D341Med (cell line): ENCODE data around the gene NBEAL2.

Experiments
- DNase-seq: peaks from one replicate; pipeline ENCODE4 v3.0.0; 2012; ENCODE audit warnings: low spot score

Gene NBEAL2

DNA sequence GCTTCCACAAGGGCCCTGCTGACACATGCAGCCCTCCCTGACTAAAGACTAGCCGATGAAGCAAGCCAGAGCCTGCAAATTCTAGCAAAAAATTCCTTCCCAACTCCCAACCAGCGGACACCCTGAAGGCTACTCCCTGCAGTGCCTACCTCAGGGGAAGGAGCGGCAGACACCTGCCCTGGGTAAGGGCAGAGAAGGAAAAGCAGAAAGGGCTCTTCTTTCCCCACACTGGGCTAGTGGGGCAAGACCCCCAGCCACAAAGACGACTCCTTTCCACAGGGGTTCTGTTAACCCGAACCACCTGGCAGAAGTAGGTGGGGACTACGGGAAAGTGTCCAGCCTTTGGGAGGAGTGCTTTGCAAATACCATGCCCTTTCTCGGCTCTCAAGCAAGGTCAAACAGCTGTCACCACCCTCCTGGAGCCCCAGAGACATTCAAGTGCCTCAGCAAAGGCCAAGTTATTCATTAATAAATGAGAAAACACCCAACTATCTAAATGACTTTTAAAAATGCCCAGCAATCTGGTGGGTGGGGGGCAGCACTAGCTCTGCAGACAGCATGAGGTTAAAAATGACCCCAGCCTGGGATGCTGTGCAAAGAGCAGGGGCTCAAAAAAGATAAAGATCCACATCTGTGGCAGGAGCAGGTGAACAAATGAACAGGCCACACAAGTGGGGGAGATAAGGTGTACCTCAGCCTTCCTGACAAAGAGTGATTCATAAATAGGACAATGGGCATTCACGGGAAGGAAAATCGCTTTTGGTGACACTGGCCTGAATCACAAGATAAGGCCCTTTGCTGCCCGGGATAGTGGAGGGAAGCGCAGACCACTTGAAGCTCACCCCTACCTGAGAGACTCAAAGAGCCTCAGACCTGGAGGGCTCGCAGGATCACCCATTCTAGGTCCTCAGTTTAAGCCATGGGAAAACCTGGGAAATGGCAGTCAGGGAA lies 36.0 kb upstream of the NBEAL2 start:
- no peak for DNase-seq

DNA sequence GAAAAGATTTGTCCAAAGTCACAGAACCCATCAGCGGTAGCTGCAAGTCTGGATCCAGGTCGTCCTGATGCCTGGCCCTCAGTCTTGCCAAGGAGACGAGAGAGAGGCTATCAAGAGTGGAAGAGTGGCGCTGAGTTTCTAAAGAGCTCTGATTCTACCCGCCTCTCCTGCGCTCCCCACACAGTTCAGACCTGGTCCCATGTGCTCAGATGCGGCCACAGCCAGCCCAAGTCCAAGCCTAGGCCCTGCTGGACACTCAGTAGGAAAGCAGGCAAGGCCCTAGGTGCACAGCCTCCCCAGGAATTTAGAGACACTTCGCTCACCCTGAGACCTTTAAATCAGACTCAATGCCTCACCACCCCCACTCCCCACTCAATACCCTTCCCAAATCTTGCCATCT lies 35.3 kb upstream of the NBEAL2 start:
- DNase-seq, result no peak

DNA sequence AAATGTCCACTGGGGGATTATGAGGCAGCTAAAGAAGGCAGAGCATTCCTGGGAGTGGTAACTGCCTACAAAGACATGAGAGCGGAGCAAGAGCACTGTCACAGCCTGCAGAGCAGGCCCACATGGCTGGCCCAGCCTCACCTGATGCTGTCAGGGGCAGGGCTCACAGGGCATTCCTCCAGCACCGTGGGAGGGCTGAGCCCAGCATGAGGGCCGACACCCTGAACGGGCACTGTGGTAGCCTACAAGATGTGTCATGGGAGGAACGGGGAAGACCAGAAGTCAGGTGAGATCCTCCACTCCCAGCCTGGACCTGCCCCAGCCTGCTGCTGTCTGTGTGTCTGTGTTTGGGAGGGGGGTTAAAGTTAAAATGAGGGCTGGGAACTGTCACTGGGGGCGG lies 33.0 kb upstream of the NBEAL2 start:
- DNase-seq, result no peak

DNA sequence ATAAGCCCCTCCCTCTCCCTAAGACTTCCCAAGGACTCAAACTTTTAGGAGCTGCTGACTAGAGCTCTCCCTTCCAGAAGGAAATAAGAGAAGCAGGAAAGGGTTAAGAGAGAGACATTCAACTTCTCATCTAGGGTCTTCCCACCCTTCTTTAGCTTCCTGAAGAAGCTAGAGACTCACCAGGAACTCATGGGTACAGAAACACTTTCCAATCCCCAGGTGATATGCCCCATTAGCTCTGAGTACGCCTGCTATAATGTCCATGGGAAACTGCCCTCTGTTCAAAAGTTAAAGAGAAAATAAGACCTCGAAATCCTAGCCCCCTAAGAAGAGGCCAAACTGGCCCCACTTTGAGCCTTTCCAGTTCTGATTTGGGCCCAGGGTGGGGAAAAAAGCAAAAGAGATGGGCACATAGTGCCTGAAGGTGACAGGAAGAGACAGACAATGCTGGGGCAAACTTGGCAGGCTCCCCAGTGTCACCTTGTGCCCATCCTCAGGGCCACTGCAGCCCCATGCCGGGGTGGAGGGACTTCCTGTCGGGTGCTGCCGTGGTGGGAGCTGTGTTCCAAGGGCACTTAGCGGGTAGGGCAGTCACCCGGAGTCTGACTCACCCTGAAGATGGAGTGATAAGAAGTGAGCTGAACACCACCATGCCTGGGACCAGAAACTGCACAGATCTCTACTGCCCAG lies 32.5 kb upstream of the NBEAL2 start:
- DNase-seq, result no peak

DNA sequence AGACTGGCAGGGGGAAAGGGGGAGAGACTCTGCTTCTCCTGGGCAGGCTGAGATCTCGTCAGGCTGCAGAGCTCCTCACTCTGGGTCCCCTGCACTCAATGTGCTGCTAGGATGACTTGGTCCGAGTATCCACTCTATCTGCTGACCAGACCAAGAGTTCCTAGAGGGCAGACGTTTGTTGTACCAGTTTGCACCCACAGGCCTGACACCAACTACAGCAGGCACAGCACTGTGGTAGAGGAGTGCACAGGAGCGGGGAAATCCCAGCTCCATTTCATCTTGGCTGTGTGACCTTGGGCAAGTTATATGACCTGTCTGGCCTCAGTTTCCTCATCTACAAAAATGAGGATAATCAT lies 31.9 kb upstream of the NBEAL2 start:
- no peak for DNase-seq

DNA sequence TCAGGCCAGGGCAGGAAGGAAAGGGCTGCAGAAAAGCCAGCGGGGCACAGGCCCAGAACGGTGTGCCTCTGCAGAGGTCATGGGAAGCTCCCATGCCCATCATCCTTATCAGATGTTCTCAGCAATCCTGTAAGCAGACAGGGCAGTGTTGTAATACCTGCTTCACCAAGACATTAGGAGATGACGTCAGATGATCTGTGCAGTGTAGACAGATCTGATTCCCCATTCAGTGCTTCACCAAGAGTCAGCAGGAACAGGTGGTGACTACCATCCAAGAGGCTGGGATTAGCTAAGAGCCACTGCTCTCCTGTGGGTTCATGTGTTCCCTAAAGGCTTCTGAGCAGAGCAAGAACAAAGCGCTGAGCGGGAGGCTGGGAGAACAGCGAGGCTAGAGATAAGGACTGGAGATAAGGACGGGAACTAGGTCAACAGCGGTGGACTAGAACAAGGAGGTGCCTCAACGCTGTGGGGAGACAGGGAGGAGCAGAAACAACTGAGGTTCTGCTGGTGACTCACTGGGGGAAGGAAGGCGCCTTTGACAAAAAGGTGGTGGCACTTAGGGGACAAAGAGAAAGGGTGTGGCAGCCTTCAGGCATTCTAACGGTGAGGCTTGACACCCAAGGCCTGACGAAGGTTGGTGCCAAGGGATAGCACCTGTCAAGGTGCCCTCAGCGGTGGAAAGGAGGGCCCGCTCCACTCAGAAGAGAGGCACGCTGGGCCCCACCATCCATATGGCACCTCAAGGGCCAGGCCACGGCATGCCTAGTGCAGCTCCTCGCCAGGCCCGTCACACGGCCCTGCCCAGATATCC lies 31.3 kb upstream of the NBEAL2 start:
- DNase-seq, result no peak

DNA sequence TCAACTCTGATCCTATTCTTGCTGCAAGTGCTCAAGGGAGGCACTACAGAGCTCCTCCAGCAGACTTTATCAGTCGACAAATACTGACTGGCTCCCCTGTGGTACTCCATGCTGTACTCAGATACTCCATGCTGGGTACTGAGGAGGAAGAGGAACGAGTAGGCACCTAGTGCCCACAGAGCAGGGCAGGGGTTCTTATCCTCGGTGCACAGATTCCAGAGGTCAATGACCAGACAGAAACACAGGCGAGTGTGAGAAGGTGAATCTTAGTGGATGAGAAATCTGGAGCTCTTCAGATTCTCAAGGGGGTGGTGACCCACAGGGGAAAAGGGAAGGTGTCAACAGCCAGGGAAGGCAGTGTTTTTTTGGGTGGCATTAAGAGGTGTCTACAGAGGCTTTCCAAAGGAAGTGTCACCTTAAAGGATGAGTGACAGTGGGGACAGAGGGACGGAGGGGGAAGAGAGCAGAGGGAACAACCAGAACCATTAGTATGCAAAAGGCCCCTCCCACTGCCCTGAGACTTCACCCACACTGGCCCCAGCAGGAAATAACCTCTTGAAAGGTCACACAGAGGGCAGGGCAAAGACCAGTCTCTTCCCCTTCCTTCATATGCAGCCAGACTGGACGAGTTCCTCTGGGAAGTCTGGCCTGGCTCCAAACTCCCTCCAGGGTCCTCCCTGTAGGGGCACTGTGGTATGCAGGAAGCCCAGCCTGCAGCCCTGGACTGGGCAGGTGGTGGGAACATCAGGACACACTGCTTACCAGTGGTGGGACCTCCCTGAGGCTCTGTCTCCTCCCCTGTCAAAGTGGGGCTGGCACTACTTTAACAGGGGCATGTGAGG lies 30.4 kb upstream of the NBEAL2 start:
- no peak for DNase-seq

DNA sequence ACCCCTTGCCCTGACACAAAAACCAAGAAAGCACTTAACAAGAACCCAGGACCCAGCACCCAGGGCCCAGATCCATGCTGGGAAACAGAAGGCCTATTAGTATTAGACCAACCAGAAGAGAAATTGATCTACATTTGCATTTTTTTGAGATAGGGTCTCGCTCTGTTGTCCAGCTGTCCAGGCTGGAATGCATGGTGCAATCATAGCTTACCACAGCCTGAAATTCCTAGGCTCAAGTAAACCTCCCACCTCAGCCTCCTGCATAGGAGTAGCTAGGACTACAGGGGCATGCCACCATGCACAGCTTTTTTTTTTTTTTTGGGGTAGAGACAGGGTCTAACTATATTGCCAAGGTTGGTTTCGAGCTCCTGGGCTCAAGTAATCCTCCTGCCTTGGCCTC lies 29.3 kb upstream of the NBEAL2 start:
- no peak for DNase-seq

DNA sequence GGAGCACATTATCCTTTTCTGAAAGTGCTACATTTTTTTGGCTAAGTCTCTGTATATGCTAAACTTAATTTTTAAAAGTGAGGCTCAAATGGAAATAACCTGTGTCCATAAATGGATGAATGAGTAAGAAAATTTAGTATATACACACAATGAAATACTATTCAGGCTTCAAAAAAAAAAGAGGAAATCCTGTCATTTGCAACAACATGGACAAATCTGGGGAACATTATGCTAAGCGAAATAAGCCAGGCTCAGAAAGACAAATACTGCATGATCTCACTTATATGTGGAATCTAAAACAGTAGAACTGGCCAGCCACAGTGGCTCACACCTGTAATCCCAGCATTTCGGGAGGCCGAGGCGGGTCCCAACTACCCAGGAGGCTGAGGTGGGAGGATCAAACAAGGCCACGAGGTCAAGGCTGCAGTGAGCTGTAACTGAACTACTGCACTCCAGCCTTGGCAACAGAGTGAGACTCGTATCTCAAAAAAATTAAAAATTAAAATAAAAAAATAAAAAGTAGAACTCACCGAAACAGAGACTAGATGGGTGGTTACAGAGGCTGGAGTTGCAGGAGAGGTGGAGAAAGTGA lies 28.7 kb upstream of the NBEAL2 start:
- no peak for DNase-seq

DNA sequence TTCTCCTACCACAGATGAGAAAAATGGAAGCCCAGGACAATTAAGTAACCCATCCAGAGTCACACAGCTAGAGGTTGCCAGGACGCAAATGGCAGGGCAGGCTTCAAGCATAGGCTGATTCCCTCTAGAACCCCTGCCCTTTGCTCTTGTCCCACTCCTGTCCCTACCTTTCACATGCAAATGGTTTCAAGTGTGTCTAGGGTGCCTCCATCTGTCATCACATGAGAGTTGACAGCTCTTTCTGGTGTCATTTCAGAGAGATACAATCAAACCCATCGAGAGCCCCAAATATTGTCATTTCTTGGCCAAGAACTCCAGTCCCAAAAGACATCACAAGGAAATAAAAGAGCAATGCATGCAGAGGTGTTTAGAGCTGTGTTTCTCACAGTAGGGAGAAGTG lies 26.7 kb upstream of the NBEAL2 start:
- no peak for DNase-seq

DNA sequence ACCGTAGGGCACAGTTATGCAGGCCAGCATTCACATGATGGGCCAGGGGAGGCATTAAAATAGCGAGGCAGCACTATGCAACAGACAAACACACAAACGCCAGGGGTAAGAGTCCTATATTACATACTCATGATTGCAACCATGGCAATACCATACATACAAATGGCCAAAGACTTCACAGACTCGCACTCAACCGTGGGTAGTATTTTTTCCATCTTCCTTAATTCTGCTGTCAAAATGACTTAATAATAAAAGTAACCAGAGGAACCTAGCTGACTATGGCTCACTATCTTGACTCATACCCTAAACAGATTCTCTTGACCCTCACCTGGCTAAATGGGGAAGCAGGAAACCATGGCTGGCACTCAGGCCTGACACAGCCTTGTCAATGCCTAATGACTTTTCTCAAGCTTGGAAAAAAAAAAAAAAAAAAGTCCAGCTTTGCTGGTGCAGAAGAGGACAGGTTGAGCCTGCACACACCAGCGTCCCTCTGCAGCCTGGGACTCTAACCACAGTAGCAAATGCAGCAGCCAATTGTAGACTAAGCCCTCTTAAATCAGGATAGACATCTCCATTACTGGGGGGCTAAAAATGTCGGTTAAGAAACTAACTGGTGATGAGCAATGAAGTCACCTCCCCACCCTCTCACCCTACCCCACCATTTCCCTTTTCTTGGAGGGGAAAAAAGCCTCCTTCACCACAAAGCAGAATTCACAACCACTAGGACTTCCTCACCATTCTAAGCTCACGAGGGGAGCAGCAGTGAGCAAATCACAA lies 26.0 kb upstream of the NBEAL2 start:
- DNase-seq, result no peak

DNA sequence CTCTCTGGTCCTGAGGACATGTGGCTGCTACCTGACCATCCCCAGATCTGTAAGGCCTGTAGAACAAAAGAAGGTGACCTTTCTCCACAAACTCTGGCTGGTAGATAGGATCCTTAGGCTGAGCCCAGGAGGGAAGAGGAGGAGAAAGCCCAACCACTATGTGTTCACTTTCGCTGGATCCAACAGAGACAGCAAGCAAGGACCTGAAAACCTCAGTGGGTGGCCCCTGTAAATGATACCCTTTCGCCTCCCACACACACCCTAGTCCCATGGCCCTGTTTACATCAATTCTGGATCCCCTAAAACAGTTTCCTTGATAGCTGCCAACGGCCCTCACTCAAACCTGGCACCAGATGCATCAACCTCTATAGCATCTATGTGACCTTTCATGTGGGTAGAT lies 25.3 kb upstream of the NBEAL2 start:
- DNase-seq, result no peak

DNA sequence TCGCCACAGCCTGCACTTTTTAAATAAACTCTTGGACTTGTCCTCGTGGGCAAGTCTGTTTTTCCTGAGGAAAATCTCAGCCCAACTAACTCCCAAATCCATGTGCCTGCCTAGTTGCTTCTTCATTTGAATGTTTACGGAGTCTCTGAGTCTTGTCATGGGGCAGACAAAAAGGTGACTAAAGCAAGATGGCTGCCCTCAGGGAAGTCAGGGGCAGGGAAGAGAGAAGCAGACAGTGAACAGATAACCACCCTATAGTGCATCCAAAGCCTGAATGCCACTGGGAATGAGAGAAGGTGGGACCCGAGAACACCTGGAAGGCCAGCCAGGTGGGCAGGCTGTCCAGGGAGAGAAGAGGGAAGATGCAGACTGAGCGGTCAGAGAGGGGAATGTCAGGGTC lies 24.3 kb upstream of the NBEAL2 start:
- DNase-seq, result no peak

DNA sequence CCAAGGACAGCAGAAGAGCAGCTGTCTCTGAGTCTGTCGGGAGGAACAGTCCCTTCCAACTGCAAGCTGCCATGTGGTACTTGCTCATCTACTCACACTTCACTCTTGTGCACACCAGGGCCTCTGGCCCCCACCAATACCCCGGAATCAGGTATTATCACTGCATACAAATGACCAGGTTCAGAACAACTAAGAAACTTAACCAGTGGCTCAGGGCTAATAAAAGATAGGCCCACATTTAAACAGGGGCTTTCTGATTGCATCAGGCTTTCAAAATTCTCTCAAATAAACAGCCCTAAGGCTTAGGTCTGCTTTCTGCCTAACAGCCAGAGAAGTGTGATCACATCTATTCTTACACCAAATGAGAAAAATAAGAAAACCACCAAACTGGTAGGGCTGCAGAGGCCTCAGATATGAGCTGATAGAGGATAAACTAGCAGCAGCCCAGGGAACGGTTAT lies 23.6 kb upstream of the NBEAL2 start:
- DNase-seq, result no peak

DNA sequence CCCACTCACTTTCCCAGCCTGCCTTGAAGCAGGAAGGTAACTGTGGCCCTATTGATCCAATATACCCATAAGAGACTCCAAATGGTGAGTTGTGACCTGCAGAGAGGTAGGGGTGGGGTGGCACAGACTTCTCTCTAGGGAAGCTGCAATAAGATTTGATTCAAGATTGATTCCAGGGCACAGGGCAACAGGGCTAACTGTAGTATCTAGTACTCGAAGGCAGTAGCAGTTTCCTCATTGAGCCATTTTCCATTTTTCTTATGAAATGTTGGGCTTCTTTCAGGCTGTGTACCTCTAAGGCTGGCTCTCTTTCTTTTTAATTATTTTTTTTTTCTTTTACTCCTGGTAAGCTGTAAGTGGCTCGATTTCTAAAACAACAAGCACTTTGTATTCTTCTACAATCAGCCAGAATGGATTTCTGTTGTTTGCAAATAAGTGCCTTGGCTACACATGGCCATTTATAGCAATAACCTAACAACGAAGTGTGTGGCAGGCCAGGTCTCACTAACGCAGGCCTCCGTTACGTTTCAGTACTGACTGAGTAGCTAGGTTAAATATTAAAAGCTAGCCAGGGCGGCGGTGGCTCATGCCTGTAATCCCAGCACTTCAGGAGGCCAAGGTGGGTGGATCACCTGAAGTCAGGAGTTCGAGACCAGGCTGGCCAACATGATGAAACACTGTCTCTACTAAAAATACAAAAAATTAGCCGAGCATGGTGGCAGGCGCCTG lies 22.2 kb upstream of the NBEAL2 start:
- no peak for DNase-seq

DNA sequence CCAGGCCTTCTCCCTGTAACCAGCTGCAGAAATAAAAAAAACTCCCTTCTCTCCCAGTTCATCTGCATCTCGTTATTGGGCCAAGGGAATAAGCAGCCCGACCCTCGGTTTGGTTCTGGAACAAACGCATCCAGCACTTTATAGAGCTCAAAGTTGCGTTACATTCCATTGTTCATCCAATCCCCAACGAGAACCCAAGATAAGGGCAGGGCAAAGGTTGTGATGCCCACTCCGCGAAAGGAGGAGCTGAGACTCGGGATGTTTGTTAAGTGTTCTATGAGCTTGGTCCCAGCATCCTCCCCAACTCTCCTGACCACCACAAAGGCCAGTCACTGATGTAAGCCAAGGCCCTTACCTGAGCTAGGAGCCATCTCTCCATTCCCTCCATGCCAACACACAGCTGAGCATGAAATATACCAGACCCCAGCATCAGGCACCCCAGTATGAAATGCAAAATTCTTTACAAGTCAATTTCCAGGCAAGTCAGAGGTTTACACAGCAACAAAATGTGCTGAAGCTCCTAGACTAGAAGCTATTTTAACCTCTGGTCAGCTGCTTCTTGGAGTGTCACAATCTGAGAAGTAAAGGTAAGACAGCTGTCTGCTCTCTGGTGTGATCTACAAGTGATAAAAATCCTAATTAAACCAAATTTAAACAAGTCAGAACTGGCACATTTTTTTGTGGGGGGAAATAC lies 20.9 kb upstream of the NBEAL2 start:
- DNase-seq, result no peak

DNA sequence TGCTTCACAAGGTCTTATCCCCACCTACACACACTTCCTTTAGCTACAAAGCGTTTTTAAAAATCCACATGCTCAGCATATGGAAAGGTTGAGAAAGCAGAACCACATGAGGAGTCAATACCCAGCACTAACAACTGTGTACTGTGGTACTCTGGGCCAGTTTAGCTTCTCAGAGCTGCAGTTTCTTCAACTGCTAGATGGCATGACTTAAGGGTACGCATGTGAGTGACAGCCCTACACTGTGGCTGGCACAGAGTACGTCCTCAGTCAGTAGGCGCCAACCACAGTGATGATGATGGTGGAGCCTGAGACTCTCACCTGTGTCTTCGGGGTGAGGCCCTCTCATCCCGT lies 20.3 kb upstream of the NBEAL2 start:
- DNase-seq, result no peak

DNA sequence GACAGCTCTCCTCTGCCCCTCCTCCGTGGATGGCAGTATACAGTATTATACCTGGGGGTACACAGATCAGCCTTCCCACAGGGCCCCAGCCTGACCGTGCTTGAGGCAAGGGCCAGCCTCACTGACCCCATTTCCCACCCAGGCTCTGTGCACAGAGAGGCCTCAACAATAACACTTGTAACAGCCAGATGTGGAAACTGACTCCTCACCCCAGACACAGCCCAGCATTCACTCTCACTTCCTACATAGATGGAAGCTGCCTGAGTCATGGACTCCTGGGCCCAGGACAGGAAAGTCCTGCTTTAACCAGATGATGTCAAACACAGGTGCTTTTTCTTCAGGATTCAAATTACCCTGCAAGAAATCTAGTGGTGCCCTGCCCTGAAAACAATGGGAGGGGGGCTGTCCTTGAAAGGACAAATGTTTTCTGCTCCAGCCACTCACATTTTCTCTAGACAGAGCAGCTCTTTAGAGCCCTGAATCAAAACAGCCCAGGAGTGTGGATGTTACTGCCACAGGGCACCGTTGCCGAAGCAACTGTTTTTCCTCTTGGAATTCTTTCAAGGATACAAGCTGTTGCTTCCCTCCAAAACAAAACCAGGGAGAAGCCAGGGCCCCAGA lies 19.3 kb upstream of the NBEAL2 start:
- DNase-seq, result no peak

DNA sequence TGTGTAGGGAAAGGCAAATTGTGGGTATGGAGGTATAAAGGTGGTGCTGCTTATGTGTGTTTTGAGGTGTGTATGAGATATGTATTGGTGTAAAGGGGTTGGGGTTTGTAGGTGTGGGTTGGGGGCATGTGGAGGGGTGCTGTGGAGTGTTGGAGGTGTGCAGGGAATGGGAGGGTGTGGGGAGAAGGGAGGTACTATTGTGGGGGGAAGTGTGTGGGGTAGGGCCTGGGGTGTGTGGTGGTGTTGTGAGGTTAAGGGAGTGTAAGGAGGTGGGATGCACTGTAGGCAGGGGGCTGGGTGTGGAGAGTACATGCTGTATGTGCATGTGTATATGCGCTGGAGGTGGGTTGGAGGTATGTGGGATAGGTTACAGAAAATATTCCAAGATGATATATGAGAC lies 18.6 kb upstream of the NBEAL2 start:
- no peak for DNase-seq
